ENCODE results near the gene ASCL3. TPM values are rescaled to one million over a fixed set of nuclear protein-coding genes. Genes with fewer than 3 reads are reported as not detected.

The ASCL3 gene
- total RNA-seq, 1 experiment from 2014 or later = not detected

GRCh38 chr11:8910649-8911026 lies 32.2 kb downstream of the ASCL3 start:
- Mint-ChIP-seq H3K27ac (ENCODE audit: unreplicated experiment) (peak overlapping the region; percentile 32), H3K4me3 (ENCODE audit: low read depth, unreplicated experiment) (peak overlapping the region; percentile 85), H3K4me1 (ENCODE audit: low read depth, unreplicated experiment) (peaks cover 31% of the 10 kb centered on the region), H3K27me3 (ENCODE audit: unreplicated experiment) (no peaks in the 10 kb centered on the region), H3K36me3 (ENCODE audit: insufficient read depth, unreplicated experiment) (peaks cover 22% of the 10 kb centered on the region), H3K9me3 (ENCODE audit: low read depth, unreplicated experiment) (no peaks in the 10 kb centered on the region)
- CTCF ChIA-PET = interaction anchor here (0.5 to 1.3 kb wide), 4 partner anchors 49 to 1040 kb away, joined by 3 to 5 read pairs (median 4); no protein-coding TSS in a partner anchor
- intact Hi-C loops (cut with micrococcal nuclease; ENCODE audit: unreplicated experiment) = no loop called here
- no TSS peak for BruUV-seq (replicated peaks)
- TF ChIP-seq, protein P1, sequence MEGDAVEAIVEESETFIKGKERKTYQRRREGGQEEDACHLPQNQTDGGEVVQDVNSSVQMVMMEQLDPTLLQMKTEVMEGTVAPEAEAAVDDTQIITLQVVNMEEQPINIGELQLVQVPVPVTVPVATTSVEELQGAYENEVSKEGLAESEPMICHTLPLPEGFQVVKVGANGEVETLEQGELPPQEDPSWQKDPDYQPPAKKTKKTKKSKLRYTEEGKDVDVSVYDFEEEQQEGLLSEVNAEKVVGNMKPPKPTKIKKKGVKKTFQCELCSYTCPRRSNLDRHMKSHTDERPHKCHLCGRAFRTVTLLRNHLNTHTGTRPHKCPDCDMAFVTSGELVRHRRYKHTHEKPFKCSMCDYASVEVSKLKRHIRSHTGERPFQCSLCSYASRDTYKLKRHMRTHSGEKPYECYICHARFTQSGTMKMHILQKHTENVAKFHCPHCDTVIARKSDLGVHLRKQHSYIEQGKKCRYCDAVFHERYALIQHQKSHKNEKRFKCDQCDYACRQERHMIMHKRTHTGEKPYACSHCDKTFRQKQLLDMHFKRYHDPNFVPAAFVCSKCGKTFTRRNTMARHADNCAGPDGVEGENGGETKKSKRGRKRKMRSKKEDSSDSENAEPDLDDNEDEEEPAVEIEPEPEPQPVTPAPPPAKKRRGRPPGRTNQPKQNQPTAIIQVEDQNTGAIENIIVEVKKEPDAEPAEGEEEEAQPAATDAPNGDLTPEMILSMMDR (IDR thresholded peaks at IDR 0.05; ENCODE audit: unreplicated experiment) = no peak
- no peak for DNase-seq

GRCh38 chr11:8908099-8908498 lies 34.7 kb downstream of the ASCL3 start:
- intact Hi-C loops (cut with micrococcal nuclease; ENCODE audit: unreplicated experiment) = loop anchor here (5.0 kb wide), 1 partner anchor 96 kb away; a partner anchor contains a TSS
- Mint-ChIP-seq H3K9me3 (ENCODE audit: low read depth, unreplicated experiment) (no peaks in the 10 kb centered on the region), H3K27me3 (ENCODE audit: unreplicated experiment) (no peaks in the 10 kb centered on the region), H3K36me3 (ENCODE audit: insufficient read depth, unreplicated experiment) (peaks cover 17% of the 10 kb centered on the region), H3K4me1 (ENCODE audit: low read depth, unreplicated experiment) (peaks cover 31% of the 10 kb centered on the region), H3K4me3 (ENCODE audit: low read depth, unreplicated experiment) (no peak overlapping the region), H3K27ac (ENCODE audit: unreplicated experiment) (no peak overlapping the region)
- no TSS peak for BruUV-seq (replicated peaks)
- no peak for DNase-seq
- TF ChIP-seq, protein P1 (IDR thresholded peaks at IDR 0.05; ENCODE audit: unreplicated experiment) = no peak
- CTCF ChIA-PET = no interaction called here

DNA sequence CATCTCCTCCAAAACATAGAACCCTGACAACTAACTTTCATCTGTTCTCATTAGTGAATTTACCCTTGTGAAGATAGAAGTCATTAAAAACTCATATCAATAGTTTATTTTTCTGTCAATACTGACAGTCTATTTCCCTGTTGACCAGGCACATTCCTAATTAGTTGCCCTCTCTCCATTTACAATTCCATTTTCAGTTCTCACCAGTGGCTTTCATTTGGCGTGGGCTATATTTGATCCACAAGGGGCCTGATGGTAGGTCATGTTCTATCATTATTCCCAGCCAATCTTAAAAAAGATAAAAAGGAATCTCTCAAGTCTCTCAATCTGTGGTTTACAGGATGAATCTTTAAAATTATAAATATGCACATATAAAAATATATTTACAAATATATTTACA lies 35.7 kb downstream of the ASCL3 start:
- Mint-ChIP-seq H3K27me3 (ENCODE audit: unreplicated experiment) (no peaks in the 10 kb centered on the region), H3K9me3 (ENCODE audit: low read depth, unreplicated experiment) (no peaks in the 10 kb centered on the region), H3K27ac (ENCODE audit: unreplicated experiment) (peak overlapping the region; percentile 82), H3K4me3 (ENCODE audit: low read depth, unreplicated experiment) (no peak overlapping the region), H3K36me3 (ENCODE audit: insufficient read depth, unreplicated experiment) (peaks cover 17% of the 10 kb centered on the region), H3K4me1 (ENCODE audit: low read depth, unreplicated experiment) (peaks cover 31% of the 10 kb centered on the region)
- intact Hi-C loops (cut with micrococcal nuclease; ENCODE audit: unreplicated experiment) = loop anchor here (5.0 kb wide), 1 partner anchor 95 kb away; a partner anchor contains a TSS
- TF ChIP-seq, protein P1 (IDR thresholded peaks at IDR 0.05; ENCODE audit: unreplicated experiment) = no peak
- DNase-seq = no peak
- CTCF ChIA-PET = interaction anchor here (0.6 to 1.0 kb wide), 2 partner anchors 53 to 98 kb away, joined by 3 to 4 read pairs; no protein-coding TSS in a partner anchor
- no TSS peak for BruUV-seq (replicated peaks)

- H3K4me3 Mint-ChIP-seq (ENCODE audit: low read depth, unreplicated experiment) = no peak overlapping the region
- intact Hi-C loops (cut with micrococcal nuclease; ENCODE audit: unreplicated experiment) = loop anchor here (5.0 kb wide), 1 partner anchor 93 kb away; a partner anchor contains a TSS
- no TSS peak for BruUV-seq (replicated peaks)
- H3K9me3 Mint-ChIP-seq (ENCODE audit: low read depth, unreplicated experiment) = no peaks in the 10 kb centered on the region
- DNase-seq = no peak
- CTCF ChIA-PET = interaction anchor here (0.7 kb wide), 2 partner anchors 17 to 58 kb away, joined by 3 to 4 read pairs; no protein-coding TSS in a partner anchor
- H3K4me1 Mint-ChIP-seq (ENCODE audit: low read depth, unreplicated experiment) = peaks cover 31% of the 10 kb centered on the region
- H3K36me3 Mint-ChIP-seq (ENCODE audit: insufficient read depth, unreplicated experiment) = peaks cover 8% of the 10 kb centered on the region
- H3K27me3 Mint-ChIP-seq (ENCODE audit: unreplicated experiment) = no peaks in the 10 kb centered on the region
- H3K27ac Mint-ChIP-seq (ENCODE audit: unreplicated experiment) = no peak overlapping the region
- TF ChIP-seq, protein P1 (IDR thresholded peaks at IDR 0.05; ENCODE audit: unreplicated experiment) = no peak
These were observed 37.2 kb downstream of the ASCL3 start for GRCh38 chr11:8905528-8906165.
